Calu3 (cell line): ENCODE measurements around the gene IP6K1. TPM values are rescaled to one million over a fixed set of nuclear protein-coding genes. Genes with fewer than 3 reads are reported as not detected.

Experiments used
- BruUV-seq: library from RNA; stranded (reverse); fragments of 400-500 nt; replicated peaks from 2 replicates; lab custom pipeline; 2021; lab: Mats Ljungman, UMichigan
- CTCF ChIA-PET: fragments of 300-600 bp; sonication (Branson Sonifier 250); formaldehyde crosslinking; loops from one replicate; lab custom pipeline; 2022; ENCODE audit warnings: antibody characterized with exemption; lab: Charles Lee
- DNase-seq: peaks from one replicate; pipeline ENCODE4 v3.0.0; 2022
- H3K27ac Mint-ChIP-seq: one replicate; pipeline ENCODE4 v1.8.0; 2022; ENCODE audit warnings: mixed read lengths; ENCODE audit not compliant: unreplicated experiment
- H3K27me3 Mint-ChIP-seq: one replicate; pipeline ENCODE4 v1.8.0; 2022; ENCODE audit warnings: mixed read lengths; ENCODE audit not compliant: unreplicated experiment
- H3K36me3 Mint-ChIP-seq: one replicate; pipeline ENCODE4 v1.8.0; 2022; ENCODE audit warnings: mild to moderate bottlenecking, moderate library complexity, mixed read lengths; ENCODE audit not compliant: insufficient read depth, unreplicated experiment
- H3K4me1 Mint-ChIP-seq: one replicate; pipeline ENCODE4 v1.8.0; 2022; ENCODE audit warnings: mild to moderate bottlenecking, low read depth, mixed read lengths; ENCODE audit not compliant: unreplicated experiment
- H3K4me3 Mint-ChIP-seq: one replicate; pipeline ENCODE4 v1.8.0; 2022; ENCODE audit warnings: mild to moderate bottlenecking, low read depth, moderate library complexity, mixed read lengths; ENCODE audit not compliant: unreplicated experiment
- H3K9me3 Mint-ChIP-seq: one replicate; pipeline ENCODE4 v1.8.0; 2022; ENCODE audit warnings: low read depth, mixed read lengths; ENCODE audit not compliant: unreplicated experiment
- intact Hi-C: fragments of 100-400 bp; cut with micrococcal nuclease; formaldehyde crosslinking; loops from one replicate; pipeline ENCODE4 v1.10.0; 2022; ENCODE audit not compliant: unreplicated experiment
- total RNA-seq: library from RNA; stranded (reverse); gene quantifications from 2 replicates; pipeline ENCODE4 v1.2.3, GENCODE V29; 2022
- TF ChIP-seq, protein P1 (sequence below): fragments of 200-600 bp; IDR thresholded peaks from one replicate; pipeline ENCODE4 v1.8.0; 2022; ENCODE audit warnings: antibody characterized with exemption; ENCODE audit not compliant: unreplicated experiment

Gene IP6K1
- total RNA-seq, 1 experiment from 2014 or later: 30.3 TPM

DNA sequence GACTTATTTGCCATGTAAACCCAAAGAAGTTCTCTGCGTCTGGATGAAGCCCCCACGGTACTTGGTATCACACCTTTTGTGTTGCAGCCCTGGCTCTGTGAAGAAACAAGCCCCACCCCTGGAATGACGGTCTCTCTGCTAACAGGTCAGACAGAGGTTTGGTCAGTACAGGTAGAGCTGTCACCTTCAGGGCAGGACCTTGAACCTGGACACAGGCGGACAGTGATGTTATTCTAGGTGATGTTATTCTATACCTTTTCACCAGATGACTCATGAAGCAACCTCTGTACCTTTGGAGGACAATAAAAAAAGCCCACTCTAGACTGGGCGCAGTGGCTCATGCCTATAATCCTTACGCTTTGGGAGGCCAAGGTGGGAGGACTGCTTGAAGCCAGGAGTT, 51.6 kb downstream of the IP6K1 start:
- TF ChIP-seq, protein P1, sequence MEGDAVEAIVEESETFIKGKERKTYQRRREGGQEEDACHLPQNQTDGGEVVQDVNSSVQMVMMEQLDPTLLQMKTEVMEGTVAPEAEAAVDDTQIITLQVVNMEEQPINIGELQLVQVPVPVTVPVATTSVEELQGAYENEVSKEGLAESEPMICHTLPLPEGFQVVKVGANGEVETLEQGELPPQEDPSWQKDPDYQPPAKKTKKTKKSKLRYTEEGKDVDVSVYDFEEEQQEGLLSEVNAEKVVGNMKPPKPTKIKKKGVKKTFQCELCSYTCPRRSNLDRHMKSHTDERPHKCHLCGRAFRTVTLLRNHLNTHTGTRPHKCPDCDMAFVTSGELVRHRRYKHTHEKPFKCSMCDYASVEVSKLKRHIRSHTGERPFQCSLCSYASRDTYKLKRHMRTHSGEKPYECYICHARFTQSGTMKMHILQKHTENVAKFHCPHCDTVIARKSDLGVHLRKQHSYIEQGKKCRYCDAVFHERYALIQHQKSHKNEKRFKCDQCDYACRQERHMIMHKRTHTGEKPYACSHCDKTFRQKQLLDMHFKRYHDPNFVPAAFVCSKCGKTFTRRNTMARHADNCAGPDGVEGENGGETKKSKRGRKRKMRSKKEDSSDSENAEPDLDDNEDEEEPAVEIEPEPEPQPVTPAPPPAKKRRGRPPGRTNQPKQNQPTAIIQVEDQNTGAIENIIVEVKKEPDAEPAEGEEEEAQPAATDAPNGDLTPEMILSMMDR: no peak
- Mint-ChIP-seq H3K27me3 (no peaks in the 10 kb centered on the region), H3K36me3 (peaks cover 18% of the 10 kb centered on the region), H3K4me3 (no peak overlapping the region), H3K27ac (no peak overlapping the region), H3K4me1 (no peaks in the 10 kb centered on the region), H3K9me3 (no peaks in the 10 kb centered on the region)
- intact Hi-C loops: no loop called here
- DNase-seq: no peak
- no TSS peak for BruUV-seq
- CTCF ChIA-PET: no interaction called here

DNA sequence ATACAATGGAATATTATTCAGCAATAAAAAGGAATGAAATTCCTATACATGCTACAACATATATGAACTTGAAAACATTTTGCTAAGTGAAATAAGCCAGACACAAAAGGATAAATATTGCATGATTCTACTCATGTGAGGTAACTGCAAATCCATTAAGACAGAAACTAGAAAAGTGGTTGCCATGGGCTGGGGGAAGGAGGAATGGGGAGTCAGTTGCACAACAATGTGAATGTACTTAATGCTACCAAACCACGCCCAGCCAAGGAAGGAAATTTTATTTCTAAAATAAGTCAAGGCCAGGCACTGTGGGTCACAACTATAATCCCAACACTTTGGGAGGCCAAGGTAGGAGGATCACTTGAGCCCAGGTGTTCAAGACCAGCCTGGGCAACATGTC, 52.8 kb downstream of the IP6K1 start:
- TF ChIP-seq, protein P1: no peak
- intact Hi-C loops: no loop called here
- Mint-ChIP-seq H3K27me3 (no peaks in the 10 kb centered on the region), H3K9me3 (no peaks in the 10 kb centered on the region), H3K27ac (no peak overlapping the region), H3K4me1 (no peaks in the 10 kb centered on the region), H3K36me3 (peaks cover 18% of the 10 kb centered on the region), H3K4me3 (no peak overlapping the region)
- CTCF ChIA-PET: interaction anchor here (0.6 kb wide), 1 partner anchor 169 kb away, joined by 3 read pairs; no protein-coding TSS in a partner anchor
- DNase-seq: no peak
- BruUV-seq: no TSS peak

DNA sequence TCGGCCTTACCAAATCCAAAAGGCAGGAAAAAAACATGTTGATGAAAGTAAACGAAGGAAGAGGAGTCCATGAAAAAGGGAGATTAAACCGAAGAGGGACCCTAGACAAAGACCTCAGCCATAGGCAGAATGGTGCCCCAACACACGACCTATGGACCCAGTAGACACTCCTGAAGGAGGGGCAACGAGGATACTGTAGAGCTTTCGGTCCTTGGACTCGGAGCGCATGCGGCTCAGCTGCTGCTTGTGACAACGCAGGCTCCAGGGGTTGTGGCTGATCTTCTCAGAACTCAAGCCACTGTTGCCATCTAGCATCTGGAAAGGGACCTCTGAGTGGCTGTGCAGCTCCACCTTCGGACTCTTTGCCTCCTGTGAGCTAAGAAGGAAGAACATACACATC, 53.7 kb downstream of the IP6K1 start:
- Mint-ChIP-seq H3K4me3 (no peak overlapping the region), H3K9me3 (no peaks in the 10 kb centered on the region), H3K36me3 (peaks cover 18% of the 10 kb centered on the region), H3K4me1 (no peaks in the 10 kb centered on the region), H3K27me3 (no peaks in the 10 kb centered on the region), H3K27ac (no peak overlapping the region)
- intact Hi-C loops: no loop called here
- BruUV-seq: no TSS peak
- DNase-seq: no peak
- TF ChIP-seq, protein P1: no peak
- CTCF ChIA-PET: no interaction called here

DNA sequence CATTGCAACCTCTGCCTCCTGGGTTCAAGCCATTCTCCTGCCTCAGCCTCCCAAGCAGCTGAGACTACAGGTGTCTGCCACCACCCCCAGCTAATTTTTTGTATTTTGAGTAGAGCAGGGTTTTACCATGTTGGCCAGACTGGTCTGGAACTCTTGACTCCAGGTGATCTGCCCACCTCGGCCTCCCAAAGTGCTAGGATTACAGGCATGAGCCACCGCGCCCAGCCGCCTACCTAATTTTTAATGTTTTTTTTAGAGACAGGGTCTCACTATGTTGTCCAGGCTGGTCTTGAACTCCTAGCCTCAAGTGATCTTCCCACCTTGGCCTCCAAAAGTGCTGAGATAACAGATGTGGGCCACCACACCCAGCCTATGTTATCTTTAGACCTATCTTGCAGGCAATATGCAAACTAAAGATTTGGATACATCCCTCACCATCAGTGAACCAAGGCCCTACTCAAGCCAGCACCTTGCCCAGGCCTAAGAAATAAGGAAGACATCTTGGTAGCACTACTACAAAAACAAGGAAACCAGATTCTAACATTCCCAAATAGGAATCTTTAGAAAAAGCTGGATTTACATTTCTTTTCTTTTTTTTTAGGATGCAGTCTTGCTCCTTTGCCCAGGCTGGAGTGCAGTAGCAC, 56.3 kb downstream of the IP6K1 start:
- Mint-ChIP-seq H3K4me3 (no peak overlapping the region), H3K36me3 (peaks cover 27% of the 10 kb centered on the region), H3K4me1 (no peaks in the 10 kb centered on the region), H3K27me3 (no peaks in the 10 kb centered on the region), H3K9me3 (no peaks in the 10 kb centered on the region), H3K27ac (no peak overlapping the region)
- DNase-seq: no peak
- TF ChIP-seq, protein P1: no peak
- BruUV-seq: no TSS peak
- CTCF ChIA-PET: no interaction called here
- intact Hi-C loops: no loop called here
